ENCODE results near the gene TAF3.

TAF3 gene

DNA sequence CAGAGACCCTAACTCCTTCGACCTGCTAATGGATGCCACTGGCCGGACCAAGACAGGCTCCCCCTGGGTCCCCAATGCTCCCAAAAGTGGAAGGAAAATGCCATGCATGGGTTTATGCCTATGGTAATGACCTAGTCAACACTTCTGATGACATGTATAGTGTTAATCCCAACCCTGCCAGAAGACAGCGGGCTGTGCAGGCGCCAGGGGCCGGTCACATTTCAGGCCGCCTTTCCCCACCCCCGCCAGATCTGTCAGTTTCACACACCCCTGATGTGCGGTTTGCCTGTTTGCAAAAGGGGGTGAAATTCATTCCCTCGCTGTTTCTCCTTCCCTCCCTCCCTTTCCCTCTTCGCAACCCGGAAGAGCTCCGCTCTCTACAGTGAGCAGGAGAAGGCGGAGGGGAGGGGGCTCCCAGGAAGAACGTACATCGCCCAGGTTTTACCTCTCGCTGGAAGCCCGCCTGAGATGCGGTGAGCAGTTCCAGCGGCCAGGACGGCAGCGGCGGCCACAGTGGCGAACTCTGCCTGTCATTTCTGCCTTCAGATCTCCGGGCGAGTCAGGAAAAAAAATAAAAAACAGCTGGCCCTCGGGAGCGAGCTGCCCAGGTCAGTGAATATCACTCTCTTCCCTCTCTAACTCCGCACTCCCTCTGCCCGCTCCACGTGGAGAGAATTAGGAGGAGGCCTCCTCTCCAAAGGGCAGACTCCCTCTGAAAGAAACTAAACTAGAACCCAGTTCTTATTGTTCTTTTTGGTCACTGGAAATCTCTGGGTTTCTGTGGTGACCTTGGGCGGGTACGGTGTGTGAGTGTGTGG lies 226.8 kb downstream of the TAF3 start:
- H3K9me3 ChIP-seq (ENCODE audit: insufficient read depth, low read length, severe bottlenecking): no peaks in the 10 kb centered on the region
- H3K27me3 ChIP-seq (ENCODE audit: insufficient read depth, low read length, poor library complexity): no peaks in the 10 kb centered on the region
- peak overlapping the region; percentile 76 for H2AFZ ChIP-seq (ENCODE audit: low read depth, low read length)
- H3K4me2 ChIP-seq (ENCODE audit: insufficient read depth, low read length): peak overlapping the region; percentile 69
- peak overlapping the region; percentile 56 for H3K27ac ChIP-seq (ENCODE audit: low read length)
- peak; percentile 60 for DNase-seq
- H3K36me3 ChIP-seq (ENCODE audit: insufficient read depth, low read length): no peaks in the 10 kb centered on the region
- TF ChIP-seq EZH2 (IDR thresholded peaks at IDR 0.05; ENCODE audit: borderline replicate concordance, low read depth, low read length, severe bottlenecking) (no peak), CTCF (IDR thresholded peaks at IDR 0.05; ENCODE audit: borderline replicate concordance, extremely low read depth, low read length, poor library complexity, severe bottlenecking) (no peak)
- peaks cover 22% of the 10 kb centered on the region for H3K4me1 ChIP-seq (ENCODE audit: insufficient read depth, low read length)
- H4K20me1 ChIP-seq (ENCODE audit: insufficient read depth, low read length): no peaks in the 10 kb centered on the region
- ATAC-seq (ENCODE audit: insufficient read depth, low read depth): peak; percentile 84
- H3K79me2 ChIP-seq (ENCODE audit: insufficient read depth, low read length): 0 out of 2 replicates have a peak, but pooled peaks cover 2% of the 10 kb centered on the region
- H3K9ac ChIP-seq (ENCODE audit: low read depth, low read length): peak overlapping the region; percentile 51
- peak overlapping the region; percentile 10 to 59; a peak in 3 of 4 replicates for H3K4me3 ChIP-seq (ENCODE audit: low read depth in 1 of 2, low read length in 2 of 2)

DNA sequence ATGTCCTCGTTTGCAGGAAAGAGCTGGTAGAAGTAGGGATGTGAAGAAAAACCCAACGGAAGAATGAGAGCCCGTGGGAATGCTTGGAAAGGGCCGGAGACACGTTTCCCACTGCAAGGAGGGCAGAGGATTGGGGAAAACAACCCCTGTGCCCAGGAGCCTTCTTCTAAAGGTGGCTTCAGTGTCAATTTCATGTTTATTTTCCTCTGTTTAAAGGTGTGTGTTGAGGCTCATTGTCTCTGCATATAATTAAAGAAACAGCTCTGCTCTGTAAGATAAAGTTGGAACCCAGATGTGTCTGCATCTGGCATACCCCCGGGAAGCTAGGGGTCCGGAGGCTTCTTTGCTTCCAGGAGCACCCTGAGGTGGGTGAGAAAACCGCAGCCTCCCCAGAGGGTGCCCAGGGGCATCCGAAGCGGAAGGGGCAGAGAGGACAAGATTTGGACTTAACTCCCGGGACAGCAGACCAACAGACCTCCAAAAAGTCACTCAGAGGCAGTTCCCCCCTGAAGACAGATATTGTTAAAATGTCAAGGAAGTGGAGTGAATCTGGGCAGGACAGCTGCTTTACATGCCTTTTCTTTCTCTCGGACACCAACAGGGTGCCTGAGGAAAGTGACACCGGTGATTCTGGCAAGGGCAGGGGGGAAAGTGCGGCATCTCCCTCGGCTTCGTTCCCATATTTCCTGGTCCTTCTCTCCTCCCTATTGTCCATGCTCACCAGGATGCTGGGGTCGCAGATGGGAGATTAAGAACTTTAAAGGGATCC lies 227.6 kb downstream of the TAF3 start:
- Histone ChIP-seq H3K27ac (ENCODE audit: low read length) (peak overlapping the region; percentile 56; the same call in 1 of the 2 replicates), H3K4me2 (ENCODE audit: insufficient read depth, low read length) (peak overlapping the region; percentile 69), H3K4me3 (ENCODE audit: low read depth in 1 of 2, low read length in 2 of 2) (peak overlapping the region; percentile 10 to 59; a peak in 3 of 4 replicates), H3K79me2 (ENCODE audit: insufficient read depth, low read length) (0 out of 2 replicates have a peak, but pooled peaks cover 2% of the 10 kb centered on the region), H4K20me1 (ENCODE audit: insufficient read depth, low read length) (no peaks in the 10 kb centered on the region), H3K4me1 (ENCODE audit: insufficient read depth, low read length) (peaks cover 22% of the 10 kb centered on the region), H3K9me3 (ENCODE audit: insufficient read depth, low read length, severe bottlenecking) (no peaks in the 10 kb centered on the region), H3K27me3 (ENCODE audit: insufficient read depth, low read length, poor library complexity) (no peaks in the 10 kb centered on the region), H3K36me3 (ENCODE audit: insufficient read depth, low read length) (no peaks in the 10 kb centered on the region), H3K9ac (ENCODE audit: low read depth, low read length) (peak overlapping the region; percentile 51), H2AFZ (ENCODE audit: low read depth, low read length) (peak overlapping the region; percentile 76)
- DNase-seq: no peak
- peak; percentile 32; the same call in 2 of the 3 replicates for ATAC-seq (ENCODE audit: insufficient read depth, low read depth)
- no peak for TF ChIP-seq CTCF (IDR thresholded peaks at IDR 0.05; ENCODE audit: borderline replicate concordance, extremely low read depth, low read length, poor library complexity, severe bottlenecking)
- TF ChIP-seq EZH2 (IDR thresholded peaks at IDR 0.05; ENCODE audit: borderline replicate concordance, low read depth, low read length, severe bottlenecking): no peak

- Histone ChIP-seq H3K9ac (ENCODE audit: low read depth, low read length) (no peak overlapping the region), H3K79me2 (ENCODE audit: insufficient read depth, low read length) (0 out of 2 replicates have a peak, but pooled peaks cover 2% of the 10 kb centered on the region), H3K27me3 (ENCODE audit: insufficient read depth, low read length, poor library complexity) (no peaks in the 10 kb centered on the region), H2AFZ (ENCODE audit: low read depth, low read length) (no peak overlapping the region), H3K4me2 (ENCODE audit: insufficient read depth, low read length) (no peak overlapping the region), H3K4me1 (ENCODE audit: insufficient read depth, low read length) (peaks cover 22% of the 10 kb centered on the region), H3K27ac (ENCODE audit: low read length) (no peak overlapping the region), H3K4me3 (ENCODE audit: low read depth in 1 of 2, low read length in 2 of 2) (no peak overlapping the region), H4K20me1 (ENCODE audit: insufficient read depth, low read length) (no peaks in the 10 kb centered on the region), H3K36me3 (ENCODE audit: insufficient read depth, low read length) (no peaks in the 10 kb centered on the region), H3K9me3 (ENCODE audit: insufficient read depth, low read length, severe bottlenecking) (no peaks in the 10 kb centered on the region)
- DNase-seq (no peak), ATAC-seq (ENCODE audit: insufficient read depth, low read depth) (no peak)
- TF ChIP-seq CTCF (IDR thresholded peaks at IDR 0.05; ENCODE audit: borderline replicate concordance, extremely low read depth, low read length, poor library complexity, severe bottlenecking) (no peak), EZH2 (IDR thresholded peaks at IDR 0.05; ENCODE audit: borderline replicate concordance, low read depth, low read length, severe bottlenecking) (no peak)
These were observed 229.4 kb downstream of the TAF3 start for GRCh38 chr10:8047452-8048280.

Measured in DND-41 (cell line).